HG03558 (cell line): ENCODE measurements around the gene CYB5R3.
"Not testable (repeated sequence)": the region's sequence is repeated elsewhere in the genome, so short reads cannot be mapped to it uniquely, and the experiment has no call there.

Experiments used
- ATAC-seq: cut with Tn5 transposase; IDR thresholded peaks from one replicate; pipeline ENCODE4 v1.9.1; 2021; ENCODE audit warnings: moderate number of reproducible peaks; ENCODE audit not compliant: unreplicated experiment; ENCODE audit errors: extremely low read depth

CYB5R3 gene

GRCh38 chr22:42626951-42627625 is 22.1 kb downstream of the CYB5R3 start:
- ATAC-seq: no peak

GRCh38 chr22:42626431-42626830 is 22.8 kb downstream of the CYB5R3 start:
- ATAC-seq: no peak

DNA sequence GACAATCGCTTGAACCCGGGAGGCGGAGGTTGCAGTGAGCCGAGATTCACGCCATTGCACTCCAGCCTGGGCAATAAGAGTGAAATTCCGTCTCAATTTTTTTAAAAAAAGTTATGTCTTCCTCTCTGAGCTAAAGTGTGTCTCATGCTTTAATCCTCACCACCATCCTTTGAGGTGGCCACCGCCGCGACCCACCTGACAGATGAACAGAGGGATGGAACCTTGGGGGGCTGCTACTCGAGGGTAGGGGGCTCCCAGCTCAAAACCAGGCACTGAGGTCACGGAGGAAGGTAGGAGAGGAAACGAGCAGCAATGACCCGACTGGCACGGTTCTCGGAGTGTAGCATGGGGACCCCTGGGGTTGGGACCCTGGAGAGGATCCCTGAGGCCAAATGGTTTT is 23.8 kb downstream of the CYB5R3 start:
- ATAC-seq: no peak

DNA sequence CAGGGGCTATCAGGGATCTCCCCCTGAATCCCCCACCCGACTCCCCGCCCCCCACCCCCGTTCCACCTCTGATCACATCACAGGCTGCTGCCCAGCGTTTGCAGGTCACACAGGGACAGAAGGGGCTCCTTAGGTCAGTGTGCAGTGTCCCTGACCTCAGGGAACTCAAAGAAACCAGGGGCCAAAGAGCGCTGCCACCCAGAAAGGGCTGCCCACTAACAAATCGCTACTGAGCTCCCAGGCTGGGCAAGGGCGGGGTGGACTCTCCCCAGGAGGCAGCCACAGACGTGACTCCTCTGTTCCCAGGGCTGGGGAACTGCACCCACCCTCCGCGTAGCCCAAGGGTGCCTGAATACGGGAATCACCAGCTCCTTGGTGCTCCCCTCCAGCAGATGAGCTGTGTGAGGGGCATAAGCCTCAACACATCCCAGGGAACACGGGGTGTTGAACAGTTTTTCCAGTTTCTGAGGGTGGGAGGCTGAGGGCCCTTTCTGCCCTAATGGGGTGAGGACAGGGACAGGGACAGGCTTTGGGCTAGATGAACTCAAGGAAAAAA is 24.6 kb downstream of the CYB5R3 start:
- no peak for ATAC-seq

GRCh38 chr22:42623756-42624441 is 25.3 kb downstream of the CYB5R3 start:
- no peak for ATAC-seq

- ATAC-seq: no peak
Measured at GRCh38 chr22:42623301-42623751, 25.9 kb downstream of the CYB5R3 start.

DNA sequence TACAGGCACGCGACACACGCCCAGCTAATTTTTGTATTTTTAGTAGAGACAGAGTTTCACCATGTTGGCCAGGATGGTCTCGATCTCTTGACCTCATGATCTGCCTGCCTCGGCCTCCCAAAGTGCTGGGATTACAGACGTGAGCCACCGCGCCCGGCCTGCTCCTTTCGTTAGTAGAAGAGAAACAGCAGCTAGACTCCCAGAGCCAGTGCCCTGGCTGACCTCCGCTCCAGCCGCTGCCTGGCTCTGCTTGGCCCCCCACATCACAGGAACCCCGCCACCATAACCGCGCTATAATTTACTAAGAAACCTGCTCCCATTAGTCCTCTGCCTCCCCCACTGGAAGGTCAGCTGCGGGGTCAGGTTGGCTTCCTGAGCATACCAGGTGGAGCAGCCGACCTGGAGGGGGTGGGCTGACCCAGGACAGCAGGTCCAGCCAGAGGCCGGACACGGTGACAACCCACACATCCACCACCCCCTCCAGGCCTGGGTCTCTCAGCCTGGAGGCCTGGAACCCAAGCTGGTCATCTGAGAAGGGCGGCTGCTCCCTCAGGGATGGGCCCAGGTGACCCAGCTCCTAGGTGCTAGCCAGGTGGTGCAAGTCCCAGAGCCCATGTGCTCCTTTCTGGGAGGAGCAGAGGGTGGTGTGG is 27.0 kb downstream of the CYB5R3 start:
- no peak for ATAC-seq

DNA sequence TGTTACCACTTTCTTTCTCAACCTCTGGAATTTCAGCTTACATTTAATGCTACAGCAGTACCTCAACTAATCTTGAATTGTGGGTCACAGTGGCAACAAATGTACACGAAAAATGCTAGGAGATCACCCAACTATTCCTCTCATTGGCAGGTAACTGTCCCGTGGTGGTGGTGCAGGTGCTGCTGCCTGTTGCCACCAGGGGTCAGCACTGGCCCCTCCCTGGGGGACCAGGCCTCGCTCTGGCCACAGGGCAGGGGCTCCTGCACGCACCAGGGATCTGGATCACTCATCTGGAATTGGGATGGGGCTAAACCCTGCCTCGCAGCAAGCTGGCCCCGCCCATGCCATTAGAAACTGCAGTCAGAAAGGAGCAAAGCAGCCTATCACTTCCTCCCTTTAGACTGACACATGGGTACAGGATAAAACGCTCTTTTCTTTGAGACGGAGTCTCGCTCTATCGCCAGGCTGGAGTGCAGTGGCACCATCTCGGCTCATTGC is 27.6 kb downstream of the CYB5R3 start:
- ATAC-seq: no peak

GRCh38 chr22:42620084-42620483 is 29.1 kb downstream of the CYB5R3 start:
- ATAC-seq: no peak

- no peak for ATAC-seq
Measured at GRCh38 chr22:42619261-42620063, 29.7 kb downstream of the CYB5R3 start.

DNA sequence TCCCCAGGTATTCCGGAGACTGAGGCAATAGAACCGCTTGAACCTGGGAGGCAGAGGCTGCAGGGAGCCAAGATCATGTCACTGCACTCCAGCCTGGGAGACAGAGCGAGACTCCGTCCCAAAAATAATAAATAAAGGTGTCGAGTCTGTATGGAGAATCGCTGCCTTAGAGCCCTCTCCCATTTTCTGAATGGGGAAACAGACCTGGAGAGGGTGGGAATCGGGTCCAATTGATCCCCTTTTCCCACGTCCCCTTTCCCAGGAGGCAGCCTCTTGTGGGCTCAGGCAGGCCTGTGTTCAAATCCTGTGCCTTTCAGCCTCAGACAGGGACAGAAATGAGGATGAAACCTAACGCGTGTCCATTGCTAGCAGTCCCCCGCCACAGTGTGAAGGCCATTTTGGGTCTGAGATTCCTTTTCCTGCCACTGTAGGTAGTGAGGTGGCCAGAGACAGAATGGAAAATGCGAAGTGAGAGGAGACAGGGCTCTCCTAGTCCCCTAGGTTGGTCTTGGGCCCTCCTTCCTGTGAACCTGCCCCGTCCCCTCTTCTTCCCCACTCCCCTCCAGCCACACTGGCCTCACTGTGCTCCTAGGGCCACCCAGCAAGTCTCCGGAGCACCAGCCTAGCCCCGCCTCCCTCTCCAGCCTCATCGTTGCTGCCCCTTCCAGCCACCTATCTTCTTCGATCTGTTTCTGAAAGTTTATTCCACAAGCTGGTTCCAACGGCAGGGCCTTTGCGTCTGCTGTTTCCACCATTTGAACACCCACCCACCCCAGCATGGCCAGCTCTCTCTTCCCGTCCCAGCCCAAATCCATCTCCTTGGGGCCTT is 31.8 kb downstream of the CYB5R3 start:
- no peak for ATAC-seq

- ATAC-seq: not testable (repeated sequence)
Measured at GRCh38 chr22:42615860-42616175, 33.4 kb downstream of the CYB5R3 start.

DNA sequence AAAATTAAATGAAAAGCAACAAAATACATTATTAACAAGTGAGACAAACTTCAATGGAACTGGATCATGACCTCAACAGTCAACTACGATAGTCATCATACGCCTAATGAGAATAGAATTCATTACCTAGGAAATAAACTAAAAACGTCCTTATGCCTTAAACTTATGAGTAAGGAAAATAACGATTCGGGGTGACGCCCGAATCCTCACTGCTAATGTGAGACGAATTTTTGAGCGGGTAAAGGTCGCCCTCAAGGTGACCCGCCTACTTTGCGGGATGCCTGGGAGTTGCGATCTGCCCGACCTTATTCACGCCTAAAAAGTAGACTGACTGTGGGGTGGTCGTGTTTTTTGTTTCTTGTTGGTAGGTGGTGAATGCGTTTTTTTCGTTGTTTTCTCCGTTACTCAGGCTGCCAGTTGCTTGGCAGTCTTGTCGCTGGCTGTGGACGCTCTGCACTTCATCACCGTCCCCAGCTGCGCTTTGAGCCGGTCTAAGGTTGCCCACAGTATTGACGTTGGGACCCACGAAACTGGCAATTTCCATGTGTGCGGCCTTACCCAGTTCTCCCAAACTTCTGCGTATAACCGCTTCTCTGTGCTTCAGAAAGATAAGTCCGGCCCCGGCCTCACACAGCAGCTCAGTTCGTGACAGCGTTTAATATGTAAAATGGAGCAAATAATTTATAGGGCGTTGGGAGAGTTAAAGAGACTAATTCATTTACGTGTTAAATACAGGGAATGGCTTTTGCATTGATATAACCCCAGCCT is 33.9 kb downstream of the CYB5R3 start:
- peak; percentile 30 for ATAC-seq

DNA sequence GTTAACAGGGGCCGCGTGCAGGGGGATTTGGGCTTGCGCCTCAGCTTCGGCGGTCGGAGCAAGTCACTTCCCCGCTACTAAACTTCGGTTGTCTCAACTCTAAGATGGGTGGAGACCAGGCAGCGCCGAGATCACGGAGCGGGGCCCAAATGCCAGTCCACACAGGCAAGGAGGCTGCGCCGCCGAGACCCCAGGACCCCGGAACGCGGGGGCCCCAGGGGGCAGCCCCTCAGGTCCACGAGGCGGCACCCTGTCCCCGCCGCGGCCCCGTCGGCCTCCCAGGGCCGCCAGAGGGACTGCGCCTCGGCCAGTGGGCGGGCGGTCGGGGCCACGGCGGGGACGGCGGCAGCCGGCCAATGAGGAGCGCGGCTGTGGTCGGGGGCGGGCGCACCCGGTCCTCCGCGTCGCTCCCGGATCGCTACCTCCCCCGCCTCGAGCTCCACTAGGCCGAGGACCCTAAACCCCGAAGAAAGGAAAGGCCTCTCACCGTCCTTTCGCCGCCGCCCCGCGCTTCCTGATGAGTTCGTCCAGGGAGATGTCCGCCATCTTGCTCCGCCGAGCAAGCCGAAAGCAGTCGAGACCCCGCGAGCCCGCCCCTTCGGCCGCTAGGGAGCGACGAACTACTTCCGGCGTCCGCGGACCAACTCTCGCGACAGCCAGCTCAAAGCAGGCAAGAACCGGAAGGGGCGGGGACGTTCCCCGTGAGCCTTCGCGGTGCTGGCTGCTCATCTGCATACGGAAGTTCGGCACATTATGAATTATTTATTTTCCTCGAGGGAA is 34.7 kb downstream of the CYB5R3 start, which contains the start of gene POLDIP3:
TSS of gene POLDIP3 (minus strand) at position 572 of the 780 bp plus-strand sequence. CDS start at position 546, 26 bp downstream.
- ATAC-seq: peak; percentile 32

DNA sequence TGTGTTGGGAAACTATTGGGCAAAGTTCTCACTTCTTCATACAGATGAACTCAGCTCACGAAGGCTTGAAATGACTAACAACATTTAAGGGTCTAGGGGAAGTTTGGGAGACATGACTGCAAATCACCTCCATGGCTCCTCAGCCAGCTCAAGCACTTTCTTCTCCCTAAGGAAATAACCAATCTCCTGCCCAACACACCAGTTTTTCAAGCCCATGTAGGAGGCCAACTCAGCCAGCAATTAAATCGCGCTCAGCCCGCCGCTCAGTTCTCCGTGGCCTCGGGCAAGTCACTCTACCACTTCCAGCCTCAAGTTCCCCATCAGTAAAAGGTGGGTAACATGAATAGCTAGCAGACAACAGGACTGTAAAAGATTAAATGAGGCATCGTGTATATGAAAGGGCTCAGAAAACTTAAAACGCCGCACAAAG is 35.3 kb downstream of the CYB5R3 start:
- ATAC-seq: no peak

DNA sequence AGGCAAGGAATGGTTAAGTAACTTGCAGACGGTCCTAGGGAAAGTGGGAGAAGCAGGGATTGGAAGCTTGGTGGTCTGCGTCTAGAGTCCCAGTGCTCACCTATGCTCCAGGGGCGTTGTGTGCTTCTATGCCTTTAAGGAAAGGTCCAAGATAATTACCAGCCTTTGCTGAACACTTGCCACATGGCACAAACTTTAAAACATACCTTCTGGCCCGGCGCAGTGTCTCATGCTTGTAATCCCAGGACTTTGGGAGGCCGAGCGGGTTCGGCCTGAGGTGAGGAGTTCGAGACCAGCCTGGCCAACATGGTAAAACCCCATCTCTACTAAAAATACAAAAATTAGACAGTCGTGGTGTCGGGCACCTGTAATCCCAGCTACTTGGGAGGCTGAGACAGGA is 36.9 kb downstream of the CYB5R3 start:
- no peak for ATAC-seq

GRCh38 chr22:42611051-42611450 is 38.1 kb downstream of the CYB5R3 start:
- no peak for ATAC-seq

GRCh38 chr22:42610186-42610585 is 39.0 kb downstream of the CYB5R3 start:
- no peak for ATAC-seq
